SJSA1 (cell line): ENCODE data around the gene CNNM2. TPM values are rescaled to one million over a fixed set of nuclear protein-coding genes. Genes with fewer than 3 reads are reported as not detected.
"Not testable (repeated sequence)": the region's sequence is repeated elsewhere in the genome, so short reads cannot be mapped to it uniquely, and the experiment has no call there.

ENCODE experiments used
- DNase-seq, 2 experiments: peaks; one replicate each; pipeline ENCODE4 v3.0.0-alpha.2; 2015 to 2020; ENCODE audit warnings: low spot score in 2 of 2, low read depth in 1 of 2
- H3K27ac ChIP-seq: fragments of 250-450 bp; sonication (Bioruptor Pico); 2 replicates; pipeline ENCODE4 v1.5.1; 2020; ENCODE audit warnings: mild to moderate bottlenecking, moderate library complexity
- H3K27me3 ChIP-seq: fragments of 250-450 bp; sonication (Bioruptor Pico); replicated peaks from 2 replicates; pipeline ENCODE4 v1.5.1; 2020; ENCODE audit warnings: mild to moderate bottlenecking, moderate library complexity
- H3K36me3 ChIP-seq: fragments of 250-450 bp; sonication (Bioruptor Pico); 2 replicates; pipeline ENCODE4 v1.5.1; 2020; ENCODE audit warnings: mild to moderate bottlenecking
- H3K4me1 ChIP-seq: fragments of 250-450 bp; sonication (Bioruptor Pico); replicated peaks from 2 replicates; pipeline ENCODE4 v1.6.1; 2021; ENCODE audit warnings: mild to moderate bottlenecking
- H3K4me3 ChIP-seq: fragments of 250-450 bp; sonication (Bioruptor Pico); 2 replicates; pipeline ENCODE4 v1.5.1; 2020; ENCODE audit warnings: mild to moderate bottlenecking
- H3K9me3 ChIP-seq: fragments of 250-450 bp; sonication (Bioruptor Pico); replicated peaks from 2 replicates; pipeline ENCODE4 v1.5.1; 2020; ENCODE audit warnings: mild to moderate bottlenecking
- total RNA-seq: library from RNA; depleted of rRNA; stranded (reverse); fragments of >200 nt; shearing (Covaris generic); gene quantifications from 2 replicates; pipeline ENCODE4 v1.2.3, GENCODE V29; 2014

CNNM2 gene
- total RNA-seq, 1 experiment from 2014 or later = 8.2 TPM

DNA sequence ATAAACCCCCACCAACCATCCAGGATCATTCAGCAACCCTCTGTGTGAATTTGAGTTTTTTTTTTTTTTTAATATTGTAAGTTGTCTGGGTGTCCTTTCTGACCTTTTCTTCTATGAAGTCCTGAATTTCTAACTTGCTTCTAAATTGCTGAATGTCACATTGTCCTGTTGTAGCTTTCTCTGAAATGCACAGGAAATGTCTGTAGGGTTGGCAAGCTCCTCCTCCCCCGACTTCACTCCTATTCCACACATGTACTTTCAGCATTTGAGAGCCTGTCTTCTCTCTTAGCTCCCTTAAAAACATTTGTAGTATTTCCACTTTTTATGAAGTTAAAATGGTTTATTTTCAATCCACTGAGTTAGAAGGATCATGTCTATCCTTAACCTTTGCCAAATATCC lies 3.3 kb upstream of the CNNM2 start:
- Histone ChIP-seq H3K9me3 (no peaks in the 10 kb centered on the region), H3K36me3 (peaks cover 10% of the 10 kb centered on the region; the same call in 1 of the 2 replicates), H3K4me3 (no peak overlapping the region), H3K4me1 (peaks cover 16% of the 10 kb centered on the region), H3K27me3 (no peaks in the 10 kb centered on the region), H3K27ac (no peak overlapping the region)
- no peak for DNase-seq

DNA sequence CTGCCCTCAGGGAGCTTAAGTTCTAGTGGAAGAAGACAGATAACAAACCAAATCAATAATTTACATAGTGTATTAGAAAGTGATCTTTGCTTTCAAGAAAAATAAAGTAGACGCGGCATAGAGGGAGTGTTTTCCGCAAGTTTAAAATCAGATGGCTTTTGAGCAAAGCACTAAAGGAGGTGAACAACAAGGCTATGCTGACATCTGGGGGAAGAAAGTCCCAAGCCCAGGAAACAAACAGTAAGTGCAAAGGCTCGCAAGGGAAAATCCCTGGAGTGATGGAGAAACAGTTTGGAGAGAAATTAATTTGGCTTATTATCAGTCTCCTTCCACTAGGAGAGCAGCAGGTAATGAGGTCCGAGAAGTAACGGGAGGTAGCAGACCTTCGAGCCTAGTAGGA lies 1.9 kb upstream of the CNNM2 start:
- H3K36me3 ChIP-seq = peaks cover 10% of the 10 kb centered on the region; the same call in 1 of the 2 replicates
- H3K9me3 ChIP-seq = no peaks in the 10 kb centered on the region
- H3K27me3 ChIP-seq = no peaks in the 10 kb centered on the region
- peaks cover 26% of the 10 kb centered on the region for H3K4me1 ChIP-seq
- DNase-seq = no peak
- H3K4me3 ChIP-seq = no peak overlapping the region
- no peak overlapping the region for H3K27ac ChIP-seq

DNA sequence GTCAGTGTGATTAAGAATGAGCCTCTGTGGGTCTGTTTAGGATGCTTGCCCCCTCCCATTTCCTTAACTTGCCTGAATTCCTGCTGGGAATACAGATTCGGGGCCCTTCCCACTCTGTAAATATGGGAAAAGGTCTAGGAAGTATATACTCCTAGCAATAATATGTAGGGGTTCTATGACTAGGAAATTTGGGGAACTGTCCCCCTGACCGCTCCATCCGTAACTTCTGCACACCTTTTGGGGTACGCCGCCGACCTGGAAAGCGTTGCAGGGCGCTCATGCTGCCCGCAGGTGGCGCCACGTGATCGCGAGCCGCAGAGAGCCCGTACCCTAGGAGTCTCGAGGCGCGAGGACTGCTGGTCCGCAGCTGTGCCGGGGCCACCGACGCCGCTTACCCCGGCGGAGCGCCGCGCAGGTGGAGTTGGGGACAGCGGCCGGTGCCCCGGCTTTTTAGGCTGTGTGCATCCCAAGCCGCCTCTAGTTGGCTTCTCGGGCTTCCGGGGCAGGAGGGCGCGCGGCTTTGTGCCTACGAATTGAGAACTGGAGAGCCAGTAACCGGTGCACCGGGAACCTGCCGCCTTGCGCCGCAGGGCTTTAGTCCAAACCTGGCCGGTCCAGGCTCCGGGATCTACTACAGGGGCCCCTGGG lies 656 bp upstream of the CNNM2 start:
- Histone ChIP-seq H3K4me1 (peaks cover 30% of the 10 kb centered on the region), H3K27ac (no peak overlapping the region; the same call in 1 of the 2 replicates), H3K4me3 (peak overlapping the region; percentile 79), H3K9me3 (no peaks in the 10 kb centered on the region), H3K27me3 (no peaks in the 10 kb centered on the region), H3K36me3 (peaks cover 10% of the 10 kb centered on the region; the same call in 1 of the 2 replicates)
- DNase-seq = peak in 1 of 2 experiments; percentile 77

DNA sequence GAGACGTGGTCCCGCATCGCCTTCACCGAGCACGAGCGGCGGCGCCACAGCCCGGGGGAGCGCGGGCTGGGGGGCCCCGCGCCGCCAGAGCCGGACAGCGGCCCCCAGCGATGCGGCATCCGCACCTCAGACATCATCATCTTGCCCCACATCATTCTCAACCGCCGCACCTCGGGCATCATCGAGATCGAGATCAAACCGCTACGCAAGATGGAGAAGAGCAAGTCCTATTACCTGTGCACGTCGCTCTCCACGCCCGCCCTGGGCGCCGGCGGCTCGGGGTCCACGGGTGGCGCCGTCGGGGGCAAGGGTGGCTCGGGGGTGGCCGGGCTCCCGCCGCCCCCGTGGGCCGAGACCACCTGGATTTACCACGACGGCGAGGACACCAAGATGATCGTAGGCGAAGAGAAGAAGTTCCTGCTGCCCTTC lies 737 bp downstream of the CNNM2 start:
- Histone ChIP-seq H3K4me3 (peak overlapping the region; percentile 79), H3K27ac (peak overlapping the region; percentile 43), H3K4me1 (peaks cover 37% of the 10 kb centered on the region), H3K36me3 (peaks cover 10% of the 10 kb centered on the region; the same call in 1 of the 2 replicates), H3K27me3 (no peaks in the 10 kb centered on the region), H3K9me3 (no peaks in the 10 kb centered on the region)
- DNase-seq = no peak

DNA sequence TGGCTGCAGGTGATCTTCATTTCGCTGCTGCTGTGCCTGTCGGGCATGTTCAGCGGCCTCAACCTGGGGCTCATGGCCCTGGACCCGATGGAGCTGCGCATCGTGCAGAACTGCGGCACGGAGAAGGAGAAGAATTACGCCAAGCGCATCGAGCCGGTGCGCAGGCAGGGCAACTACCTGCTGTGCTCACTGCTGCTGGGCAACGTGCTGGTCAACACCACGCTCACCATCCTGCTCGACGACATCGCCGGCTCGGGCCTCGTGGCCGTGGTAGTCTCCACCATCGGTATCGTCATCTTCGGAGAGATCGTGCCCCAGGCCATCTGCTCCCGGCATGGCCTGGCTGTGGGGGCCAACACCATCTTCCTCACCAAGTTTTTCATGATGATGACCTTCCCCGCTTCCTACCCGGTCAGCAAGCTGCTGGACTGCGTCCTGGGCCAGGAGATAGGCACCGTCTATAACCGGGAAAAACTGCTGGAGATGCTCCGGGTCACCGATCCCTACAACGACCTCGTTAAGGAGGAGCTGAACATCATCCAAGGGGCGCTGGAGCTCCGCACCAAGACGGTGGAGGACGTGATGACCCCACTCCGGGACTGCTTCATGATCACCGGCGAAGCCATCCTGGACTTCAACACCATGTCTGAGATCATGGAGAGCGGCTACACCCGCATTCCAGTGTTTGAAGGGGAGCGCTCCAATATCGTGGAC lies 1.3 kb downstream of the CNNM2 start:
- DNase-seq = no peak

DNA sequence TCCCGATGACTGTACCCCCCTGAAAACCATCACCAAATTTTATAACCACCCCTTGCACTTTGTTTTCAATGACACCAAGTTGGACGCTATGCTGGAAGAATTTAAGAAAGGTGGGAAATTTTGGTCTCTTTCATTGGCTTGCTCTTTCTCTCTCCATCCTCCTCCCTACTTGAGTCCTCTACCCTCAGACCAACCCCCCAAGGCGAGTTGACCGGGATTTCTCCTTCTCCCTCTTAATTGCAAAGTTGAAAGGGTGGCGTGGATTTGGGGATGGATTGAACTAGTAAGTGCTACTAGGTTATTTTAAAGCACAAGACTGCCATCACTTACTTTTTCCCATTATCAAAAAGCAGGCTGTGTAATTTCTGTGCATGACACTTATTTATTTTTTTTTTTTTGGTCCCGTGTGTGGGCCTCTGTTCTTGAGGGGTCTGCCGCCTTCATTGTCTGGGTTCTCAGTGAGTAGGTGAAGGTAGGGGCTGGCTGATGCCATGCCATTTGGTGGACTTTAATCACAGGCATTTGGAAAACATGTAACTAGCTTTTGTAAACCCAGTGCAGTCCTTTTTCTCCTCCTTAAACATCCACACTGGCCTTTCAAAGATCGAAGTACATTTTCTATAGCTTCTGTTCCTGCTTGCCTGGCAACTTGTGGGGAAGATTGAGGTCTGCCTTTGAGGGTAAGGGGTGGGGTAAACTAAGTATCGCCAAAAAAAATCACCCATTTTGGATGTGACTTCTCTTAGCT lies 2.1 kb downstream of the CNNM2 start:
- H3K27ac ChIP-seq = no peak overlapping the region
- H3K9me3 ChIP-seq = no peaks in the 10 kb centered on the region
- peaks cover 40% of the 10 kb centered on the region for H3K4me1 ChIP-seq
- H3K27me3 ChIP-seq = no peaks in the 10 kb centered on the region
- no peak for DNase-seq
- H3K4me3 ChIP-seq = peak overlapping the region; percentile 79
- peaks cover 10% of the 10 kb centered on the region; the same call in 1 of the 2 replicates for H3K36me3 ChIP-seq

More for the DNA sequence above, 1.3 kb downstream of the CNNM2 start:
- H3K4me3 ChIP-seq = peak overlapping the region; percentile 79
- H3K36me3 ChIP-seq = peaks cover 10% of the 10 kb centered on the region; the same call in 1 of the 2 replicates
- H3K9me3 ChIP-seq = no peaks in the 10 kb centered on the region
- H3K4me1 ChIP-seq = peaks cover 40% of the 10 kb centered on the region
- H3K27ac ChIP-seq = no peak overlapping the region
- no peaks in the 10 kb centered on the region for H3K27me3 ChIP-seq

DNA sequence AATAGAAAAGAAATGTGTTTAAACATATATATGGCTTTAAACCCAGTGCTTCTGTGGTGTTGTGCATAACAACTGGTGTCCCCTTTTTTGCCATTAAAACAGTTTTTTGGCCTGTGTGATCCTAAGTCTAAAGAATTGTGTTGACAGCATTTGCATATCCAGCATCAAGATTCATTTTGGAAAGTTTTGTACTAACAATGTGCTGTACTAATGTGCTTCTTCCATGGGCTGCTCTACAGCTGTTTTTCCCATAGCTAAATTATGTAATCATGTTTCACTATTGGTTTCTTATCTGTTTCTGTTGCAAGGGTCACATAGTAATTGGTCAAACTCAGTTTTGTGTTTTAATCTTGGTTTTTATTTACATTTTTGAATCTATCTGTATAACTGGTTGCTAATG lies 5.5 kb downstream of the CNNM2 start:
- Histone ChIP-seq H3K4me1 (peaks cover 53% of the 10 kb centered on the region), H3K27ac (no peak overlapping the region), H3K4me3 (no peak overlapping the region), H3K36me3 (peaks cover 6% of the 10 kb centered on the region; the same call in 1 of the 2 replicates), H3K27me3 (no peaks in the 10 kb centered on the region), H3K9me3 (no peaks in the 10 kb centered on the region)
- DNase-seq = no peak

DNA sequence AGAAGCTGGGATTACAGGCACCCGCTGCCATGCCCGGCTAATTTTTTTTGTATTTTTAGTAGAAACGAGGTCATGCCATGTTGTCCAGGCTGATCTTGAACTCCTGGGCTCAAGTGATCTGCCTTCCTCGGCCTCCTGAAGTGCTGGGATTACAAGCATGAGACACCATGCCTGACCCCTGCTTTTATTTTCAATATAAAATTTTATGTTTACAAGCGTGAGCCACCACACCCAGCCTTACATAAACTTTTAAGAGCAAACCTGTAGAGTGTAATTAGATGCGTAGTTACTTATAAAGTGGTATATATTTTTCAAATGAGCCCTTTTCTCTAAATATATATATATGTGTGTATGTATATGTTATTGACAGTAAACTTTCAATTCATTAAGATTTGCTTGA lies 8.7 kb downstream of the CNNM2 start:
- H3K27me3 ChIP-seq = no peaks in the 10 kb centered on the region
- H3K4me1 ChIP-seq = peaks cover 30% of the 10 kb centered on the region
- peak in 1 of 2 experiments; percentile 14 for DNase-seq
- no peaks in the 10 kb centered on the region for H3K36me3 ChIP-seq
- no peak overlapping the region for H3K4me3 ChIP-seq
- H3K9me3 ChIP-seq = no peaks in the 10 kb centered on the region
- peak overlapping the region; percentile 63 for H3K27ac ChIP-seq

DNA sequence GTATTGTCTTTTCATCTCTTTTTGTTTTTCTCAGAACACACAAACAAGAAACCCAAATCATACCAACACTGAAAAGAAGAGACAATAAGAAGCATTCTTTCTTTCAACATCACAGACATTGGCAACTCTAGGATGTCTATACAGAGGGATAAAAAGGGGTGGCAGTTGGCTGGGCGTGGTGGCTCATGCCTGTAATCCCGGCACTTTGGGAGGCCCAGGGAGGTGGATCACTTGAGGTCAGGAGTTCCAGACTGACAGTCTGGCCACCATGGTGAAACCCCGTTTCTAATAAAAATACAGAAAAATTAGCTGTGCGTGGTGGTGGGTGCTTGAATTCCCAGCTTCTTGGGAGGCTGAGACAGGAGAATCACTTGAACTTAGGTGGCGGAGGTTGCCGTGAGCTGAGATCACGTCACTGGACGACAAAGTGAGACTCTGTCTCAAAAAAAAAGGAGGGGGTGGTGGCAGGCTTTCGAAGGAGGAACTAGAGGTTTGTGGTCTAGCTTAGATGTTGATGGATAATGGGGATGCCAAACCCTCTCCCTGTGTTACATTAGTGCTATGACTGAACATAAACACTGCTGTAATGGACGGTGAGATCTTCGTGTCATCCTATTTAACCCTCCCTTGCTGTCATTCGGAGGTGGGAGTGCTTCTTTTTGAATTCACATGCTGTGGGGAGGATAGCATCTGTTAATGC lies 9.4 kb downstream of the CNNM2 start:
- Histone ChIP-seq H3K4me3 (no peak overlapping the region), H3K27me3 (no peaks in the 10 kb centered on the region), H3K27ac (peak overlapping the region; percentile 63), H3K4me1 (peaks cover 28% of the 10 kb centered on the region), H3K9me3 (no peaks in the 10 kb centered on the region), H3K36me3 (no peaks in the 10 kb centered on the region)
- peak; percentile 64 to 67 for DNase-seq

DNA sequence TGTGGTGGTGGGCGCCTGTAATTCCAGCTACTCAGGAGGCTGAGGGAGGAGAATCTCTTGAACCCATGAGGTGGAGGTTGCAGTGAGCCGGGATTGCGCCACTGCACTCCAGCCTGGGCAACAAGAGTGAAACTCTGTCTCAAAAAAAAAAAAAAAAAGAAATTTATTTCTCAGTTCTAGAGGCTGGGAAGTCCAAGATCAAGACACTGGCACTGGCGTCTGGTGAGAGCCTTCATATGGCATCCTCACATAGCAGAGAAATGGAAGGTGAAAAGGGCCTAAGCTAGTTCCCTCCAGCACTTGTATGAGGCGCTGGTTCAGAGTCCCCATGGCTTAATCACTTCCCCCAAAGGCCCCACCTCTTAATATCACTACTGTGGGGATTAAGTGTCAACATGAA lies 10.3 kb downstream of the CNNM2 start:
- not testable (repeated sequence) for H3K9me3 ChIP-seq, H3K27ac ChIP-seq, H3K4me3 ChIP-seq, H3K27me3 ChIP-seq, DNase-seq, H3K36me3 ChIP-seq
- H3K4me1 ChIP-seq = peaks cover 21% of the 10 kb centered on the region

DNA sequence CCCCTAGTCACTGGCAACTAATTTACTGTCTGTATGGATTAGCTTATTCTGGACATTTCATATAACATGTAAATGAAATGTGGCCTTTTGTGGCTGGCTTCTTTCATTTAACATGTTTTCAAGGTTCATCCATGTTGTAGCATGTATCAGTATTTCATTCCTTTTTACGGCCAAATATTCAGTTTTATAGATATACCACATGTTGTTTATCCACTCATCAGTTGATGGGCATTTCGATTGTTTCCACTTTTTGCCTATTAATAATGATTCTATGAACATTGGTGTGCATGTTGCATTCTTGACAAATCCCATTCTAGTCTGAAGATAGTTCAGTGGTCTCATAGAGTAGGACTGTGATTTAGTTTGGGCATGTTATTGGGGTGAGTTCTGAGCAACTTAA lies 12.6 kb downstream of the CNNM2 start:
- Histone ChIP-seq H3K4me1 (peaks cover 18% of the 10 kb centered on the region), H3K27me3 (no peaks in the 10 kb centered on the region), H3K27ac (no peak overlapping the region), H3K9me3 (no peaks in the 10 kb centered on the region), H3K4me3 (no peak overlapping the region), H3K36me3 (no peaks in the 10 kb centered on the region)
- DNase-seq = no peak

DNA sequence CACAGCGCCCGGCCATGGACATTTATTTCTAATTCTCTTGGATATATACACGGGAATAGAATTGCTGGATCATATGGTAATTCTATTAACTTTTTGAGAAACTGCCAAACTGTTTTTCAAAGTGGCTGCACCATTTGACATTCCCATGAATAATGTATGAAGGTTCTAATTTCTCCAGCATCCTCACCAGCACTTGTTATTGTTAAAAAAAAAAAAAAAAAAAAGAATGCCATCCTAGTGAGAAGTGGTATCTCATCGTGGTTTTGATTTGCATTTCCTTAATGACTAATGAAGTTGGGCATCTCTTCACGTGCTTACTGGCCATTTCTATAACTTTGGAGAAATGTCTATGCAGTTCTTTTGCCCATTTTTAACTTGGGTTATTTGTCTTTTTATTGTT lies 13.5 kb downstream of the CNNM2 start:
- no peak for DNase-seq
- H3K4me1 ChIP-seq = peaks cover 13% of the 10 kb centered on the region
- H3K4me3 ChIP-seq = no peak overlapping the region
- no peaks in the 10 kb centered on the region for H3K9me3 ChIP-seq
- H3K36me3 ChIP-seq = no peaks in the 10 kb centered on the region
- no peaks in the 10 kb centered on the region for H3K27me3 ChIP-seq
- no peak overlapping the region for H3K27ac ChIP-seq

DNA sequence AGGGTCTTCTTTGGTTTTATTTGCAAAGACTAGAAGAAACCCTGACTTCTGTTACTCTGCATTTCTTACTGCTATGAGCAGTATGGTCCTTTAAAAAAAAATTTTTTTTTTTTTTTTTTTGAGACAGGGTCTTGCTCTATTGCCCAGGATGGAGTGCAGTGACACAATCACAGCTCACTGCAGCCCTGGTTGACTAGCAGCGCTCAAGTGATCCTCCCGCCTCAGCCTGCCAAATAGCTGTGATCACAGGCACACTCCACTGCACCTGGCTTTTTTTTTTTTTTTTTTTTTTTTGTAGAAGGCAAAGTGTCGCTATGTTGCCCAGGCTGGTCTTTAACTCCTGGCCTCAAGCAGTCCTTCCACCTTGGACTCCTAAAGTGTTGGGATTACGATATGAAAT lies 17.4 kb downstream of the CNNM2 start:
- no peak for DNase-seq

More for the DNA sequence above, 17.4 kb downstream of the CNNM2 start:
- Histone ChIP-seq H3K27ac (no peak overlapping the region), H3K36me3 (no peaks in the 10 kb centered on the region), H3K4me1 (no peaks in the 10 kb centered on the region), H3K4me3 (no peak overlapping the region), H3K27me3 (no peaks in the 10 kb centered on the region), H3K9me3 (no peaks in the 10 kb centered on the region)
